SJSA1 (cell line): ENCODE data around the gene TEDC2. TPM values are rescaled to one million over a fixed set of nuclear protein-coding genes. Genes with fewer than 3 reads are reported as not detected.

Experiments used
- DNase-seq, 2 experiments: peaks; one replicate each; pipeline ENCODE4 v3.0.0-alpha.2; 2015 to 2020; ENCODE audit warnings: low spot score in 2 of 2, low read depth in 1 of 2
- H3K27ac ChIP-seq: fragments of 250-450 bp; sonication (Bioruptor Pico); 2 replicates; pipeline ENCODE4 v1.5.1; 2020; ENCODE audit warnings: mild to moderate bottlenecking, moderate library complexity
- H3K27me3 ChIP-seq: fragments of 250-450 bp; sonication (Bioruptor Pico); replicated peaks from 2 replicates; pipeline ENCODE4 v1.5.1; 2020; ENCODE audit warnings: mild to moderate bottlenecking, moderate library complexity
- H3K36me3 ChIP-seq: fragments of 250-450 bp; sonication (Bioruptor Pico); 2 replicates; pipeline ENCODE4 v1.5.1; 2020; ENCODE audit warnings: mild to moderate bottlenecking
- H3K4me1 ChIP-seq: fragments of 250-450 bp; sonication (Bioruptor Pico); replicated peaks from 2 replicates; pipeline ENCODE4 v1.6.1; 2021; ENCODE audit warnings: mild to moderate bottlenecking
- H3K4me3 ChIP-seq: fragments of 250-450 bp; sonication (Bioruptor Pico); 2 replicates; pipeline ENCODE4 v1.5.1; 2020; ENCODE audit warnings: mild to moderate bottlenecking
- H3K9me3 ChIP-seq: fragments of 250-450 bp; sonication (Bioruptor Pico); replicated peaks from 2 replicates; pipeline ENCODE4 v1.5.1; 2020; ENCODE audit warnings: mild to moderate bottlenecking
- total RNA-seq: library from RNA; depleted of rRNA; stranded (reverse); fragments of >200 nt; shearing (Covaris generic); gene quantifications from 2 replicates; pipeline ENCODE4 v1.2.3, GENCODE V29; 2014; rRNA removed

Gene TEDC2
- total RNA-seq, 1 experiment from 2014 or later = 36.3 TPM

DNA sequence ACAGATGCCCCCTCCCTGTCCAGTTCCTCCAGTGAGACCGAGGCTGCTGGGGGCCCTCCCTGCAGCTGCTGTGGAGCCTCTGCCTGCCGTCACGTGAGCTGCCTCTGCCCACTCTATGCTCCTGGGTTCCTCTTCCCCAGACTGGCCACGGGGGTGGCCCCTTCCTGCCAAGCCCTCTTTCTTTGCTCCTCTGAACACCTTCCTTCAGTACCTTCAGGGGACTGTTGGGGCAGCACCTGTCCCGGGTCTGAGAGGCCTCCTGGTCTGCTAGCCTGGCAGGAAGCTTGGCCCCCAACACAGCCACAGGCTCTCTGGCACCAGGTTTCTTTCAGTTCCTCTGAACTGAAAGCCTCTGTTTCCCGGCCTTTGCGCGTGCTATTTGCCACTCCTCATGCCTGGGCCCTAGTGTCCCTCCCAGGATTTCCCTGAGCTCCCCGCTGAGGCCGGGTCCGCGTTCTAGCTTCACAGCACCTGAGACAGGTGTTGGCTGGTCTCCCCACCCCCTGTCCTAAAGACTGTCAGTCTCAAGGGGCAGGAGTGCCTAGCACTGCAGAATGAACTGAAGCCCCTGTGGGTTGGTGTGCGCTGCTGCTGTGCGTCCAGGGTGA, 47.2 kb downstream of the TEDC2 start:
- Histone ChIP-seq H3K36me3 (no peaks in the 10 kb centered on the region), H3K27ac (no peak overlapping the region), H3K27me3 (no peaks in the 10 kb centered on the region), H3K4me3 (no peak overlapping the region), H3K4me1 (peaks cover 7% of the 10 kb centered on the region), H3K9me3 (no peaks in the 10 kb centered on the region)
- DNase-seq = no peak

DNA sequence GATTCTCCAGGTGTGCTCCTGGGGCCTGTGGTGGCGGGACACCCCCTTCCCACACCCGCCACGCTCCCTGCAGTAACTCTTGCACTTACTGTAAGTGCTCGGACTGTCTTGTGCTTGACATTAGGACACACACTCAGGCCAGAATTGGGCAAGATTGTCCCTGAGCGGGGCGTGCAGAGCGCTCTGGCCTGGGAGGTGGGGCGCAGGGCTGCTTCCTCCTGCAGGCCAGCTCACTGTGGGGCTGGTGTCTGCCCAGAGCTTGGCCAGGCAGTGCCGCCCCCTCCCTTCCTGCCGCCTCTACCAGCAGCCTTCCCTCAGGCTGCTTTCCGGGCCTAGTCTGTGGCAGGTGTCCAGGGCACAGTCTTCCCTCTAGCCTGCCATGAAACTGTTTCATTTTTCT, 47.8 kb downstream of the TEDC2 start:
- H3K9me3 ChIP-seq = no peaks in the 10 kb centered on the region
- H3K36me3 ChIP-seq = no peaks in the 10 kb centered on the region
- H3K4me1 ChIP-seq = peaks cover 7% of the 10 kb centered on the region
- no peak overlapping the region for H3K4me3 ChIP-seq
- H3K27ac ChIP-seq = no peak overlapping the region
- no peaks in the 10 kb centered on the region for H3K27me3 ChIP-seq
- no peak for DNase-seq

DNA sequence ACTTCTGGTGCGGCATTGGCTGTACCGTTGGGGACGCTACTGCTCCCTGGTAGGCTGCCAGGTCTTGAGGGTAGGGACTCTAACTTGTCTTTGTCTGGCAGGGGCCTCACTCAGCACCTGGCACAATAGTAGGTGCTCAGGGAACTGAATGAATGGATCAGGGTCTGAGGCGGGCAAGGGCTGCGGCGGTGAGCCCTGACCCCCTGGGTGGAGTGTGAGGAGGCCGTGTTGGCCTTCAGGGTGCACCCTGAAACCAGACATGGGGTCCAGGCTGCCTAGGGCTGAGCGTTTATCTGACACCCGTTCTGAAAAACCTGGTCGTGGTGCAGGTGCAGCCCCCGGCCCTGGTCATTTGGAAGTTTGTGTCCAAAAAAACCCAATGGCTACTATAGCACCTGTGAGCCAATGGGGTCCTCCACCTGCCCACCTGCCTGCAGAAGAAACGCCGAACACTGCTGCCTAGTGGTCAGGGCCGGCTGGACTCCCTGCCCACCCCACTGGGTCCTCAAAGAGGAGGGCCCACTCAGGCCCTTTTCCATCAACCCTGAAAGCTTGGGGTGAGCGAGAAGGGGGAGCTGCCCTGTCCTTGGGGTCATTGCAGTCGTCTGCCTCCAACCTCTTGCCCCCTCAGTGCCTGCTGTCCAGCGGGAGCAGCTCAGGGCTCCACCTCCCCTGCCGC, 49.0 kb downstream of the TEDC2 start:
- Histone ChIP-seq H3K27me3 (no peaks in the 10 kb centered on the region), H3K4me3 (no peak overlapping the region), H3K4me1 (peaks cover 13% of the 10 kb centered on the region), H3K36me3 (peaks cover 3% of the 10 kb centered on the region), H3K9me3 (no peaks in the 10 kb centered on the region; the same call in 1 of the 2 replicates), H3K27ac (no peak overlapping the region)
- no peak for DNase-seq

DNA sequence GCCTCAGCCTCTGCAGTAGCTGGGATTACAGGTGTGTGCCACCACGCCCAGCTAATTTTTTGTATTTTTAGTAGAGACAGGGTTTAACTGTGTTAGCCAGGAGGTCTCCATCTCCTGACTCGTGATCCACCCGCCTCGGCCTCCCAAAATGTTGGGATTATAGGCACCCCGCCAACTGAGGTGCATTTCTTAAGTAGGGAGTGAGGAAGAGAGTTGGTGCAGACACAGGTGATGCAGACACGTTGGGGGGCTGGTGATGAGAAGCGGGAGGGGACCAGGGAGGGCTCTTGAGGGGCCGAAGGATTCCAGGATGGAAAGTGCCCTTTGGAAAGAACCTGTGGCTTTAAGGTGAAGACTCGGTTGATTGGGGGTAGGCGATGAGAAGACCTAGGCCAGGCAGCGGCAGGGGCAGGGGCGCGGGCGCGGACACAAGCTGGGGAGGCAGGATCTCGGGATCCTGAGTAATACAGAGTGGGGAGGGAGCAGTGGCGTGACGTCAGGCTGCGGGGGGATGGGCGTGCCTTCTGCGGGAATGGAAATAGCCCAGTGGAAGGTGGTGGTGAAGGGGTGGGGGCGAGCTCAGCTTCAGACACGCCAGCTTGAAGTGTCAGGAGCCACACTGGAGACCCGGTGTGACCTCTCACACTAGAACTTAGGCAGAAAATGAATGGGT, 51.4 kb downstream of the TEDC2 start:
- H3K36me3 ChIP-seq = peaks cover 17% of the 10 kb centered on the region
- no peak overlapping the region for H3K27ac ChIP-seq
- peaks cover 26% of the 10 kb centered on the region for H3K4me1 ChIP-seq
- no peaks in the 10 kb centered on the region for H3K27me3 ChIP-seq
- H3K9me3 ChIP-seq = no peaks in the 10 kb centered on the region; the same call in 1 of the 2 replicates
- H3K4me3 ChIP-seq = no peak overlapping the region
- peak in 1 of 2 experiments; percentile 61 for DNase-seq

DNA sequence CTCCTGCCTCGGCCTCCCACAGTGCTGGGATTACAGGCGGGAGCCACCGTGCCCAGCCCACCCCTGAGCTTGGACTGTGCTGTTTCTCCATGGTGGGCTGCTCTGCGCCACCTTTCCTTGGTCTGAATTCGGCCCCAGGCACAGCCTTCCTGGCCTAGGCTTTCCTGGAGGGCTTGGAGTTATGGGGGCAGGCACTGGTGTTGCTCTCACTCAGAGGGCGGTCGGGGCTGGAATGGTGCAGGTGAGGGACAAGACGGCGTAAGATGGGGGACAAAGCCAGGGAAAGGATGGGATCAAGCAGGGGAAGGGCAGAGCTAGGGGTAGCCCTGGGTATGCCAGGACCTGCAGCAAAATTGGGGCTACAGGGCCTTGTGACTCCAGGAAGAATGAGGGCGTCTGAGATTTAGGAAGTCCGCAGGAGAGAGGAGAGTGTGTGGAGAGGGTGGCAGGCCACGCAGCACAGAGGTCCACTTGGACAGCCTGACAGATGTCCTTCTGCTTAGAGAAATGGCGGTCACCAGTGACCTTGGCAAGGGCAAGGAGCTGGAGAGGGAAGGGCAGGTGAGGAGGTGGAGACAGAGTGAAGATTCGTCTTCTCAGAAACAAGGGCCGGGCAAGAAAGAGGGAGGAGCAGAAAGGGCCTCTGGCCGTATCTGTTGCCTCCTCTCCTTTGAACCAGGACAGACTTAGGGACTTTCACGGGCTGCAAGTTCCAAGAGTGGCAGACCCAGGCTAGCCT, 52.3 kb downstream of the TEDC2 start:
- peak in 1 of 2 experiments; percentile 42 for DNase-seq

DNA sequence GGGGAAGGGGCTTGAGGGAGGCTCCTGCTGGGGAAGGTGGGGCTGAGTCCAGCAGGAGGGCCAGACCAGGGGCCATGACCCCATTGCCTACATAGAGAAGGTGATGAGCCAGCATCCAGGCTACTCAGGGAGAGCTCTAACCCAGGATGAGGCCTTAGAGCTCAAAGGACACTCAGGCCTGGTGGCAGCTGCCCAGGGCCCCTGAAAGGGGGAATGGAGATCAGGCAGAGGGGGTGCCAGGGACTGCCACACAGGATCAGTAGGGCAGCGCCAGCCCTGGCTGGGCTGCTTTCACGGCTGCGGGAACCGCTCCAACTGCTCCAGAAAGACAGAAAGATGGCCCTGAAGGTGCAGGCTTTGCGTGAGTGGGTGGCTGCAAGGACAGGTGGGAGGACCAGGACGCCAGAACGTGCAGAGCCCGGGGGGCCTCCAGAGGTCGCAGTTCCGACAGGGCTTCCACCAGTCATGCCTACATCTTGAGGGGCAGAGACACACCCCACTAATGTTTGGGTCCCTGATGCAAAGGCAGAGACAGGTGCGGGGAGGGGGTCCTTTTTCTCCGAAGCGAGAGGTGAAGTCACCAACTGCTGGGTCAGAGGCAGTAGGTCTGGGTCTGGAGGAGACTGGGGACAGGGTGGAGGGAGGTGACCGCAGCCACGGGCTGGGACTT, 53.0 kb downstream of the TEDC2 start:
- Histone ChIP-seq H3K9me3 (no peaks in the 10 kb centered on the region; the same call in 1 of the 2 replicates), H3K4me3 (peak overlapping the region; percentile 96), H3K27ac (no peak overlapping the region), H3K27me3 (no peaks in the 10 kb centered on the region), H3K4me1 (peaks cover 30% of the 10 kb centered on the region), H3K36me3 (peaks cover 27% of the 10 kb centered on the region)
- no peak for DNase-seq

More for the DNA sequence above, 52.3 kb downstream of the TEDC2 start:
- H3K36me3 ChIP-seq = peaks cover 25% of the 10 kb centered on the region
- H3K27ac ChIP-seq = no peak overlapping the region
- H3K4me1 ChIP-seq = peaks cover 30% of the 10 kb centered on the region
- no peak overlapping the region for H3K4me3 ChIP-seq
- H3K27me3 ChIP-seq = no peaks in the 10 kb centered on the region
- no peaks in the 10 kb centered on the region; the same call in 1 of the 2 replicates for H3K9me3 ChIP-seq

DNA sequence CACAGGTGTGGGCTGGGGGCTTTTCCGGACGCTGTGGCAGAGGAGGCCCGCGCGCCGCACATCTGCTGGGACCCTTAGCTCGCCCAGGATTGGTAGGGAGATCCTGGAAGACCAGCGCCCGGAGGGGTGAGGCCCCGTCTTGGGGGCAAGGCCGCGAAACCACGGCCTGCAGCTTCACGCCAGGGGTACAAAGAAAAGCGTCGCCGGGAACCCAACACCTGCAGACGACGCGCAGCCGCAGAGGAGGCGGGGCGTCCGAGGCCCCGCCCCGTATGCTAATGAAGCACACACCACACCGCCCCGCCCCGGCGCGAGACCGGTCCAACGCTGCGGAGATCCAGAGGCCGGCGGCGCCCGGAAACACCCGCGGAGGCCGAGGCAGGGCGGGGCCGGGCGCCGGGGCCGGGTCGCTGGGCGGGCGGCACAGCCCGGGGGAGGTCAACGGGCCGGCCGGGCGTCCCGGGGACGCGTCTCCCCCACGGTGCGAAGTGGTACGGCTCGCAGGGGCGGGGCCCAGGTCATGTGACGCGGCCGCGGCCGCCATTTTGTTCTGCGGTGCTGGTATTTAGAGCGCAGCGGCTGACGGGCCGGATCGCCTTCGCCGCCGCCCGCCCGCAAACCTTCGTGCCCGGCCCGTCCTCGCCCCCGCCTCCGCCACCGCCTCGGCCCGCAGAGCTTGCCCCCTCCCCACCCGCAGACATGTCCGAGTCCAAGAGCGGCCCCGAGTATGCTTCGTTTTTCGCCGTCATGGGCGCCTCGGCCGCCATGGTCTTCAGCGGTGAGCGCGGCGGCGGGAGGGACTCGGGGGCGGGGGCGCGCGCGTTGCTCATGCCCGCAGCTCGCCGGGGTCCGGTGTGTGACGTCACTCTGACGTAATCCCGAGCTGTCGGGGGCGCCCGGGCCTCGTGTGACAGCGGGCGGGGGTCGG, 53.8 kb downstream of the TEDC2 start, which contains the start of gene ATP6V0C:
TSS of gene ATP6V0C (plus strand) at position 548 of the 928 bp plus-strand sequence. CDS start at position 700, 152 bp downstream.
- H3K36me3 ChIP-seq = peaks cover 27% of the 10 kb centered on the region
- peak within 1 kb of the TSS; percentile 96 for H3K4me3 ChIP-seq
- H3K27me3 ChIP-seq = no peaks in the 10 kb centered on the region
- peak; percentile 70 to 89 for DNase-seq
- peaks cover 30% of the 10 kb centered on the region for H3K4me1 ChIP-seq
- no peaks in the 10 kb centered on the region; the same call in 1 of the 2 replicates for H3K9me3 ChIP-seq
- peak within 1 kb of the TSS; percentile 98 for H3K27ac ChIP-seq

Other genes starting within 250 kb of the TEDC2 start
- gene BRICD5, start 249.2 kb upstream of the TEDC2 start, total RNA-seq = 0.88 and 4.6 TPM in 2 replicates
- gene PGP, start 245.3 kb upstream of the TEDC2 start, total RNA-seq = 37.8 and 47.1 TPM in 2 replicates
- 44.7 and 47.6 TPM in 2 replicates for gene E4F1, start 236.5 kb upstream of the TEDC2 start, total RNA-seq
- gene DNASE1L2, start 223.7 kb upstream of the TEDC2 start, total RNA-seq = 1.4 TPM in 2 replicates
- gene ECI1, start 208.5 kb upstream of the TEDC2 start, total RNA-seq = 80.2 and 93.3 TPM in 2 replicates
- 122 and 164 TPM in 2 replicates for gene RNPS1, start 192.0 kb upstream of the TEDC2 start, total RNA-seq
- gene ABCA3, start 119.4 kb upstream of the TEDC2 start, total RNA-seq = 0.06 TPM in 1 of 2 replicates, not detected in the other
- gene CCNF, start 30.7 kb upstream of the TEDC2 start, total RNA-seq = 43.4 and 48.2 TPM in 2 replicates
- gene NTN3, start 11.2 kb downstream of the TEDC2 start, total RNA-seq = 0.24 TPM in 1 of 2 replicates, not detected in the other
- gene TBC1D24, start 15.0 kb downstream of the TEDC2 start, total RNA-seq = 8.4 and 9.3 TPM in 2 replicates
- gene ATP6V0C, start 53.8 kb downstream of the TEDC2 start, total RNA-seq = 44.6 and 69.7 TPM in 2 replicates
- 12.6 and 22.1 TPM in 2 replicates for gene AMDHD2, start 60.3 kb downstream of the TEDC2 start, total RNA-seq
- gene CEMP1, start 71.3 kb downstream of the TEDC2 start, total RNA-seq = not detected in 2 replicates
- 20.3 and 21.9 TPM in 2 replicates for gene PDPK1, start 77.9 kb downstream of the TEDC2 start, total RNA-seq
- 57.7 and 95.0 TPM in 2 replicates for gene KCTD5, start 222.4 kb downstream of the TEDC2 start, total RNA-seq